ENCODE data around the gene ADCY9.

GRCh38 chr16:4092547-4093265, 23.5 kb downstream of the ADCY9 start:
- TF ChIP-seq CTCF (IDR thresholded peaks at IDR 0.05; ENCODE audit: low read depth, low read length, poor library complexity, severe bottlenecking): no peak
- TF ChIP-seq EZH2phosphoT487 (IDR thresholded peaks at IDR 0.05; ENCODE audit: borderline replicate concordance, low read length): no peak

Data from DOHH2 (cell line).